CD4-positive, alpha-beta T cell treated with Interleukin-2 at 100 ng/mL for 4 hours (primary cell): ENCODE data around the gene PRELID1.
"Not testable (repeated sequence)": the region's sequence is repeated elsewhere in the genome, so short reads cannot be mapped to it uniquely, and the experiment has no call there.

Experiments used
- DNase-seq: peaks from one replicate; pipeline ENCODE4 v3.0.0-alpha.2; 2020; ENCODE audit warnings: low spot score

Gene PRELID1

GRCh38 chr5:177303121-177303924, at the start of gene PRELID1, which contains the start of gene RAB24:
PRELID1 (plus strand) TSS chr5:177303799; CDS start chr5:177303986, 187 bp downstream.
RAB24 (minus strand) TSS chr5:177303719; CDS start chr5:177303288, 431 bp downstream.
- DNase-seq: peak; percentile 87

GRCh38 chr5:177256296-177256695, 47.3 kb upstream of the PRELID1 start:
- DNase-seq: no peak

- not testable (repeated sequence) for DNase-seq
Observed at GRCh38 chr5:177258711-177259110, 44.9 kb upstream of the PRELID1 start.

- no peak for DNase-seq
Observed at GRCh38 chr5:177260961-177261360, 42.6 kb upstream of the PRELID1 start.

- no peak for DNase-seq
Observed at GRCh38 chr5:177261510-177261909, 42.1 kb upstream of the PRELID1 start.

- no peak for DNase-seq
Observed at GRCh38 chr5:177264178-177264577, 39.4 kb upstream of the PRELID1 start.

- no peak for DNase-seq
Observed at GRCh38 chr5:177265395-177265794, 38.2 kb upstream of the PRELID1 start.

- no peak for DNase-seq
Observed at GRCh38 chr5:177269232-177269895, 34.2 kb upstream of the PRELID1 start.

- no peak for DNase-seq
Observed at GRCh38 chr5:177269976-177270375, 33.6 kb upstream of the PRELID1 start.

- no peak for DNase-seq
Observed at GRCh38 chr5:177270653-177271052, 32.9 kb upstream of the PRELID1 start.

- DNase-seq: no peak
Observed at GRCh38 chr5:177271113-177271512, 32.5 kb upstream of the PRELID1 start.

GRCh38 chr5:177275883-177276282, 27.7 kb upstream of the PRELID1 start:
- no peak for DNase-seq

GRCh38 chr5:177276886-177277285, 26.7 kb upstream of the PRELID1 start:
- DNase-seq: peak; percentile 5

GRCh38 chr5:177288191-177288590, 15.4 kb upstream of the PRELID1 start:
- DNase-seq: no peak

- no peak for DNase-seq
Observed at GRCh38 chr5:177290816-177291596, 12.6 kb upstream of the PRELID1 start.

- DNase-seq: no peak
Observed at GRCh38 chr5:177291735-177292134, 11.9 kb upstream of the PRELID1 start.

- no peak for DNase-seq
Observed at GRCh38 chr5:177293819-177294581, 9.6 kb upstream of the PRELID1 start.

GRCh38 chr5:177294632-177295031, 9.0 kb upstream of the PRELID1 start:
- DNase-seq: no peak

GRCh38 chr5:177295924-177296323, 7.7 kb upstream of the PRELID1 start:
- no peak for DNase-seq

- DNase-seq: peak; percentile 10
Observed at GRCh38 chr5:177296581-177296980, 7.0 kb upstream of the PRELID1 start.

GRCh38 chr5:177297922-177298321, 5.7 kb upstream of the PRELID1 start:
- no peak for DNase-seq

- no peak for DNase-seq
Observed at GRCh38 chr5:177299697-177300096, 3.9 kb upstream of the PRELID1 start.
